Mesenchymal stem cell (in vitro differentiated cells and primary cell): Measurements from ENCODE around the gene SAMSN1.

Experiments used
- DNase-seq: peaks from one replicate; pipeline ENCODE4 v3.0.0-alpha.2; 2013
- H2AFZ ChIP-seq: one replicate; pipeline ENCODE4 v1.6.1; 2013; ENCODE audit warnings: low read depth, mild to moderate bottlenecking, control low read depth, inconsistent platforms, low read length, moderate library complexity
- H2AK5ac ChIP-seq: 2 replicates; pipeline ENCODE4 v1.6.1; 2013; ENCODE audit warnings: low read length, moderate library complexity, mild to moderate bottlenecking, inconsistent platforms; ENCODE audit not compliant: severe bottlenecking
- H2BK120ac ChIP-seq: one replicate; pipeline ENCODE4 v1.6.1; 2013; ENCODE audit warnings: low read depth, mild to moderate bottlenecking, inconsistent platforms, low read length, moderate library complexity
- H2BK12ac ChIP-seq, 2 experiments: one replicate each; pipeline ENCODE4 v1.6.1; 2013; ENCODE audit warnings: inconsistent platforms in 2 of 2, low read length in 2 of 2, mild to moderate bottlenecking in 2 of 2, moderate library complexity in 2 of 2, control low read depth in 1 of 2
- H2BK15ac ChIP-seq: one replicate; pipeline ENCODE4 v1.6.1; 2013; ENCODE audit warnings: mild to moderate bottlenecking, low read depth, inconsistent platforms; ENCODE audit not compliant: poor library complexity, severe bottlenecking
- H2BK5ac ChIP-seq: 2 replicates; pipeline ENCODE4 v1.6.1; 2013; ENCODE audit warnings: low read depth, mild to moderate bottlenecking, low read length, control low read depth, inconsistent platforms; ENCODE audit not compliant: poor library complexity, severe bottlenecking
- H3K14ac ChIP-seq, 2 experiments: one replicate each; pipeline ENCODE4 v1.6.1; 2013; ENCODE audit warnings: inconsistent platforms in 2 of 2, low read length in 2 of 2, control low read depth in 1 of 2, mild to moderate bottlenecking in 1 of 2, moderate library complexity in 1 of 2
- H3K18ac ChIP-seq, 2 experiments: one replicate each; pipeline ENCODE4 v1.6.1; 2013; ENCODE audit warnings: inconsistent platforms in 2 of 2, low read length in 2 of 2, control low read depth in 1 of 2, low read depth in 1 of 2, mild to moderate bottlenecking in 1 of 2
- H3K23ac ChIP-seq, 2 experiments: one replicate each; pipeline ENCODE4 v1.6.1; 2013; ENCODE audit warnings: inconsistent platforms in 2 of 2, low read length in 2 of 2, mild to moderate bottlenecking in 2 of 2, moderate library complexity in 2 of 2, control low read depth in 1 of 2
- H3K27ac ChIP-seq: 2 replicates; pipeline ENCODE4 v1.5.1; 2013; ENCODE audit warnings: mild to moderate bottlenecking, moderate library complexity, low read length, control low read depth, inconsistent platforms; ENCODE audit not compliant: poor library complexity, severe bottlenecking
- H3K27me3 ChIP-seq, 2 experiments: 2 replicates each; pipeline versions ENCODE4 v1.6.1 to v1.7.0; 2013; ENCODE audit warnings: low read length in 2 of 2, mild to moderate bottlenecking in 2 of 2, moderate library complexity in 2 of 2, control low read depth in 1 of 2, inconsistent platforms in 1 of 2; ENCODE audit not compliant: control insufficient read depth in 1 of 2, insufficient read depth in 1 of 2
- H3K36me3 ChIP-seq, 2 experiments: 2 replicates each; pipeline versions ENCODE4 v1.6.1 to v1.7.0; 2013; ENCODE audit warnings: low read length in 2 of 2, control low read depth in 1 of 2, inconsistent platforms in 1 of 2, low read depth in 1 of 2, mild to moderate bottlenecking in 1 of 2; ENCODE audit not compliant: insufficient read depth in 2 of 2, control insufficient read depth in 1 of 2
- H3K4ac ChIP-seq, 2 experiments: one replicate each; pipeline ENCODE4 v1.6.1; 2013; ENCODE audit warnings: inconsistent platforms in 2 of 2, low read length in 2 of 2, mild to moderate bottlenecking in 2 of 2, moderate library complexity in 2 of 2, control low read depth in 1 of 2, low read depth in 1 of 2
- H3K4me1 ChIP-seq: 2 replicates; pipeline ENCODE4 v1.6.1; 2013; ENCODE audit warnings: low read depth, low read length, control low read depth; ENCODE audit not compliant: control insufficient read depth, insufficient read depth
- H3K4me2 ChIP-seq: 2 replicates; pipeline ENCODE4 v1.6.1; 2013; ENCODE audit warnings: low read length, mild to moderate bottlenecking, inconsistent platforms; ENCODE audit not compliant: poor library complexity, severe bottlenecking
- H3K4me3 ChIP-seq, 2 experiments: 2 replicates each; pipeline versions ENCODE4 v1.5.1 to v1.7.0; 2013; ENCODE audit warnings: low read length in 2 of 2, mild to moderate bottlenecking in 2 of 2, control low read depth in 1 of 2, low read depth in 1 of 2; ENCODE audit not compliant: insufficient read depth in 1 of 2
- H3K79me1 ChIP-seq: replicated peaks from 2 replicates; pipeline ENCODE4 v1.6.1; 2013; ENCODE audit warnings: mild to moderate bottlenecking, control low read depth, low read length, inconsistent platforms; ENCODE audit not compliant: poor library complexity, severe bottlenecking
- H3K9ac ChIP-seq: 2 replicates; pipeline ENCODE4 v1.7.0; 2013; ENCODE audit warnings: mild to moderate bottlenecking, low read length, moderate library complexity
- H3K9me3 ChIP-seq: 2 replicates; pipeline ENCODE4 v1.7.0; 2013; ENCODE audit warnings: mild to moderate bottlenecking, low read length; ENCODE audit not compliant: control insufficient read depth
- H4K8ac ChIP-seq: one replicate; pipeline ENCODE4 v1.6.1; 2013; ENCODE audit warnings: inconsistent platforms, mild to moderate bottlenecking, low read length, moderate library complexity
- H4K91ac ChIP-seq: one replicate; pipeline ENCODE4 v1.6.1; 2013; ENCODE audit warnings: mild to moderate bottlenecking, low read length, inconsistent platforms
- WGBS: methylation state at CpG from one replicate; pipeline ENCODE4 v1.1.7; 2013; ENCODE audit warnings: mixed read lengths; 5-methylcytosine and 5-hydroxymethylcytosine counted together

The SAMSN1 gene

DNA sequence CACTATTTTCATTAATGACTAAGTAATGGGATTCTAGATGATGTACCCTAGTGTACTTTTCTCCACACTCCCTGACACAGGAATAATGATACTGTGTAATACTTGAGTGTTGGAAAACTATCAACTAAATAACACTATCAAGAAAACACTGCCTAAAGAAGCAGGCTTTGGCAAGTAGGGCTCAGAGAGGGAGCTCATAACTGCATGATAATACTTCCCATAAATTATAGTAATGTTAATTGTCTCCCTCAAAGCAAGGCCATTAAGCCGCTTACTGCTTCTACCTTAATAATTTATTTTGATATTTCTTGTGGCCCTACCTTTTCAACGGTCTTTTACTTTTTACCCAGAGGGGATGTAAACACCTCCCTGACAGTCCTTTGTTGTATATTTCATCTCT lies 69.0 kb downstream of the SAMSN1 start:
- H4K8ac ChIP-seq, result no peak overlapping the region
- no peak for DNase-seq
- WGBS, result 100% methylated on average over 1 of the region's 2 CpGs
- H3K9me3 ChIP-seq, result no peaks in the 10 kb centered on the region
- no peaks in the 10 kb centered on the region for H3K27me3 ChIP-seq
- no peak overlapping the region for H3K4me3 ChIP-seq
- no peaks in the 10 kb centered on the region for H3K36me3 ChIP-seq
- H2AFZ ChIP-seq, result no peak overlapping the region
- no peak overlapping the region for H3K27ac ChIP-seq
- H2BK5ac ChIP-seq, result no peak overlapping the region
- no peak overlapping the region for H3K14ac ChIP-seq
- H2BK120ac ChIP-seq, result no peak overlapping the region
- no peaks in the 10 kb centered on the region for H3K79me1 ChIP-seq
- no peaks in the 10 kb centered on the region for H3K4me1 ChIP-seq
- H2AK5ac ChIP-seq, result no peak overlapping the region
- H4K91ac ChIP-seq, result no peak overlapping the region
- no peak overlapping the region for H3K4me2 ChIP-seq
- H3K9ac ChIP-seq, result no peak overlapping the region
- H3K18ac ChIP-seq, result no peak overlapping the region
- H2BK15ac ChIP-seq, result no peak overlapping the region
- no peak overlapping the region for H2BK12ac ChIP-seq
- no peak overlapping the region for H3K23ac ChIP-seq
- H3K4ac ChIP-seq, result no peak overlapping the region

DNA sequence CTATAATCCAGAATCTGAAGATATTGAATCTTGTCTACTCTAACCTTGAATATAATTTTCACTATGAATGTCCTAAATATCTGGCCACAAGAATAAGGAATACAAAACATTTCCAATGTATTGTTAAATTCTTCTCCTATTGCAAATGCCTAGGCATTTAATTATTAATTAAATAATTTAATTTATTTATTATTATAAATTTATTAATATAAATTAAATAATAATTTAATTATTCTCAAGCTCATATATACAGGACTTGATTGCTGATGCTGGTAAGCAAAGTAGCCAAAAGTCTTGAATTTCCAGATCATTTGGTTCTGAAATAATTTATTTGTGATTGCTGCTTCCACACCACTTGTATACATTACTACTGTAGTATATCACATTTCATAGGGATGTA lies 71.1 kb downstream of the SAMSN1 start:
- H3K9me3 ChIP-seq, result no peaks in the 10 kb centered on the region
- H3K18ac ChIP-seq, result no peak overlapping the region
- H3K27ac ChIP-seq, result no peak overlapping the region
- no peaks in the 10 kb centered on the region for H3K4me1 ChIP-seq
- no peak overlapping the region for H3K14ac ChIP-seq
- no peak overlapping the region for H2BK5ac ChIP-seq
- DNase-seq, result no peak
- H3K79me1 ChIP-seq, result no peaks in the 10 kb centered on the region
- no peak overlapping the region for H3K23ac ChIP-seq
- H3K9ac ChIP-seq, result no peak overlapping the region
- H2AFZ ChIP-seq, result no peak overlapping the region
- no peak overlapping the region for H3K4me3 ChIP-seq
- no peak overlapping the region for H3K4me2 ChIP-seq
- H2BK15ac ChIP-seq, result no peak overlapping the region
- no peak overlapping the region for H4K8ac ChIP-seq
- no peaks in the 10 kb centered on the region for H3K27me3 ChIP-seq
- no peak overlapping the region for H2BK120ac ChIP-seq
- no peak overlapping the region for H3K4ac ChIP-seq
- no peak overlapping the region for H2BK12ac ChIP-seq
- H4K91ac ChIP-seq, result no peak overlapping the region
- no peaks in the 10 kb centered on the region for H3K36me3 ChIP-seq
- no peak overlapping the region for H2AK5ac ChIP-seq

DNA sequence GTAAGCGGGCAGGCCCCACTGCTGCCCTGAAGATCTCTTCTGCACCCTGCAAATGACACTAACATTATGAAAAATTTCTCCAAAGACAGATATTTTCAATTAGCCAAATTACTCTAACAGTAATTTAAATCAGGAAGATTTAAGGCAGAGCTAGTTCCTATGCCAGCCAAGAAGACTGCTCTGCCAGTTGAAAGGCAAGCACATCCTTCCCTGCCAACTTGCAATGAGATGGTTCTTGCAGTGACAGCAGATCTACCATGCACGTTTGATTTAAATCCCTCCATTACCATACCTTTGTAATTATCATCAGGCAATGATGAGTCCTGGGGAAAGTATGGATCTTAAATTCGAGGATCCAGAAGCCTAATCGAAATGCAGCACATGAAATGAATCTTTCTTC lies 76.5 kb downstream of the SAMSN1 start:
- Histone ChIP-seq H3K4me2 (no peak overlapping the region), H3K27me3 (no peaks in the 10 kb centered on the region), H3K18ac (no peak overlapping the region), H3K14ac (no peak overlapping the region), H2BK12ac (no peak overlapping the region), H2BK15ac (no peak overlapping the region), H4K91ac (no peak overlapping the region), H4K8ac (no peak overlapping the region), H3K4ac (no peak overlapping the region), H2AK5ac (no peak overlapping the region), H3K9ac (no peak overlapping the region), H2BK120ac (no peak overlapping the region), H3K23ac (no peak overlapping the region), H3K27ac (no peak overlapping the region), H3K79me1 (no peaks in the 10 kb centered on the region), H3K4me1 (no peaks in the 10 kb centered on the region), H2BK5ac (no peak overlapping the region), H3K4me3 (no peak overlapping the region), H2AFZ (no peak overlapping the region), H3K36me3 (no peaks in the 10 kb centered on the region), H3K9me3 (no peaks in the 10 kb centered on the region)
- WGBS, result 65% methylated on average over 4 of the region's 4 CpGs
- no peak for DNase-seq

GRCh38 chr21:14466715-14467114 lies 79.4 kb downstream of the SAMSN1 start:
- Histone ChIP-seq H2BK5ac (no peak overlapping the region), H3K4me1 (no peaks in the 10 kb centered on the region)

More at GRCh38 chr21:14466715-14467114, 79.4 kb downstream of the SAMSN1 start:
- Histone ChIP-seq H2BK120ac (no peak overlapping the region), H3K79me1 (no peaks in the 10 kb centered on the region), H3K27ac (no peak overlapping the region), H3K36me3 (no peaks in the 10 kb centered on the region), H4K91ac (no peak overlapping the region), H3K9ac (no peak overlapping the region), H3K23ac (no peak overlapping the region), H4K8ac (no peak overlapping the region), H3K18ac (no peak overlapping the region), H2AFZ (no peak overlapping the region), H3K14ac (no peak overlapping the region), H3K4me3 (no peak overlapping the region), H3K9me3 (no peaks in the 10 kb centered on the region), H2BK12ac (no peak overlapping the region), H3K4me2 (no peak overlapping the region), H2BK15ac (no peak overlapping the region), H2AK5ac (no peak overlapping the region), H3K4ac (no peak overlapping the region), H3K27me3 (no peaks in the 10 kb centered on the region)
- no peak for DNase-seq
- no CpG with 5 or more reads among the region's 1 CpG for WGBS
